Neural cell (in vitro differentiated cells): ENCODE data around the gene DNAAF1. TPM values are rescaled to one million over a fixed set of nuclear protein-coding genes. Genes with fewer than 3 reads are reported as not detected.

Source experiments
- H2AFZ ChIP-seq: fragments of 200-600, 300-800 bp; sonication (generic), shearing (Covaris generic); 2 replicates; pipeline ENCODE4 v1.6.0; 2014; ENCODE audit warnings: low read depth, mild to moderate bottlenecking, antibody characterized with exemption, low read length, moderate library complexity
- H3F3A ChIP-seq: fragments of 200-600 bp; shearing (Covaris generic); 2 replicates; pipeline ENCODE4 v1.6.1; 2016; ENCODE audit warnings: mild to moderate bottlenecking, moderate library complexity, mixed read lengths, antibody characterized with exemption, low read length; ENCODE audit not compliant: insufficient read depth, poor library complexity, severe bottlenecking
- H3K27ac ChIP-seq: fragments of 200-600, 300-800 bp; sonication (generic), shearing (Covaris generic); 2 replicates; pipeline ENCODE4 v1.5.1; 2014; ENCODE audit warnings: mild to moderate bottlenecking, low read length, moderate library complexity
- H3K27me3 ChIP-seq: fragments of 300-800, 200-600 bp; sonication (generic), shearing (Covaris generic); 2 replicates; pipeline ENCODE4 v1.6.0; 2014; ENCODE audit warnings: mild to moderate bottlenecking, low read depth, low read length, moderate library complexity; ENCODE audit not compliant: insufficient read depth
- H3K36me3 ChIP-seq: fragments of 300-800, 200-600 bp; sonication (generic), shearing (Covaris generic); 2 replicates; pipeline ENCODE4 v1.5.1; 2014; ENCODE audit warnings: mild to moderate bottlenecking, antibody characterized with exemption, low read length, moderate library complexity; ENCODE audit not compliant: insufficient read depth
- H3K4me2 ChIP-seq: fragments of 300-800, 200-600 bp; sonication (generic), shearing (Covaris generic); 2 replicates; pipeline ENCODE4 v1.6.0; 2014; ENCODE audit warnings: mild to moderate bottlenecking, low read length
- H3K4me3 ChIP-seq: fragments of 300-800, 200-600 bp; sonication (generic), shearing (Covaris generic); 2 replicates; pipeline ENCODE4 v1.5.1; 2014; ENCODE audit warnings: mild to moderate bottlenecking, low read length, moderate library complexity
- H3K79me2 ChIP-seq: fragments of 200-600 bp; shearing (Covaris generic); replicated peaks from 2 replicates; pipeline ENCODE4 v1.6.0; 2014; ENCODE audit warnings: mild to moderate bottlenecking, low read length, moderate library complexity; ENCODE audit not compliant: insufficient read depth
- H3K9ac ChIP-seq: fragments of 300-800, 200-600 bp; sonication (generic), shearing (Covaris generic); 2 replicates; pipeline ENCODE4 v1.6.1; 2016; ENCODE audit warnings: mild to moderate bottlenecking, low read length, mixed read lengths
- H3K9me2 ChIP-seq: fragments of 200-600 bp; shearing (Covaris generic); 2 replicates; pipeline ENCODE4 v1.6.1; 2016; ENCODE audit warnings: mild to moderate bottlenecking, low read length, mixed read lengths; ENCODE audit not compliant: insufficient read depth
- H3K9me3 ChIP-seq: fragments of 200-600, 300-800 bp; sonication (generic), shearing (Covaris generic); 2 replicates; pipeline ENCODE4 v1.6.1; 2016; ENCODE audit warnings: mild to moderate bottlenecking, mixed run types, low read length, moderate library complexity, mixed read lengths
- H4K20me1 ChIP-seq: fragments of 200-600 bp; shearing (Covaris generic); 2 replicates; pipeline ENCODE4 v1.6.1; 2016; ENCODE audit warnings: mild to moderate bottlenecking, mixed run types; ENCODE audit not compliant: insufficient read depth
- EP300 ChIP-seq: fragments of 450-650 bp; conservative IDR thresholded peaks from 2 replicates; pipeline ENCODE4 v1.6.1; 2014; ENCODE audit warnings: antibody characterized with exemption, mild to moderate bottlenecking, moderate library complexity; ENCODE audit not compliant: poor library complexity, severe bottlenecking
- EZH2 ChIP-seq: fragments of 200-600, 300-800 bp; shearing (Covaris generic), sonication (generic); IDR thresholded peaks from 2 replicates; pipeline ENCODE4 v1.6.1; 2014; ENCODE audit warnings: antibody characterized with exemption, low read length, borderline replicate concordance, mild to moderate bottlenecking; ENCODE audit not compliant: insufficient read depth, poor library complexity, severe bottlenecking
- MXI1 ChIP-seq: fragments of 450-650 bp; conservative IDR thresholded peaks from 2 replicates; pipeline ENCODE4 v1.6.1; 2014; ENCODE audit warnings: antibody characterized with exemption, mild to moderate bottlenecking; ENCODE audit not compliant: poor library complexity, severe bottlenecking
- POLR2AphosphoS5 ChIP-seq: IDR thresholded peaks from 2 replicates; pipeline ENCODE4 v1.6.1; 2012
- RAD21 ChIP-seq: fragments of 450-650 bp; conservative IDR thresholded peaks from 2 replicates; pipeline ENCODE4 v1.6.1; 2014; ENCODE audit warnings: antibody characterized with exemption, mild to moderate bottlenecking, moderate library complexity
- SMC3 ChIP-seq: fragments of 450-650 bp; conservative IDR thresholded peaks from 2 replicates; pipeline ENCODE4 v1.6.1; 2014; ENCODE audit warnings: antibody characterized with exemption, mild to moderate bottlenecking, moderate library complexity; ENCODE audit not compliant: poor library complexity
- TAF1 ChIP-seq: IDR thresholded peaks from 2 replicates; pipeline ENCODE4 v1.6.1; 2012; ENCODE audit warnings: low read depth
- polyA plus RNA-seq: library from polyadenylated mRNA; depleted of rRNA; stranded (reverse); fragments of >200 nt; gene quantifications from 2 replicates; pipeline ENCODE4 v1.2.3, GENCODE V29; 2014
- TF ChIP-seq, protein P1 (sequence below): IDR thresholded peaks from 2 replicates; pipeline ENCODE4 v1.6.1; 2012; ENCODE audit warnings: borderline replicate concordance
- TF ChIP-seq, protein P2 (sequence below): fragments of 450-650 bp; IDR thresholded peaks from 2 replicates; pipeline ENCODE4 v1.5.1; 2014; ENCODE audit warnings: antibody characterized with exemption, mild to moderate bottlenecking, moderate library complexity; ENCODE audit not compliant: poor library complexity, severe bottlenecking

Gene DNAAF1
- polyA plus RNA-seq, 1 donor from 2014 or later: 0.71 TPM

DNA sequence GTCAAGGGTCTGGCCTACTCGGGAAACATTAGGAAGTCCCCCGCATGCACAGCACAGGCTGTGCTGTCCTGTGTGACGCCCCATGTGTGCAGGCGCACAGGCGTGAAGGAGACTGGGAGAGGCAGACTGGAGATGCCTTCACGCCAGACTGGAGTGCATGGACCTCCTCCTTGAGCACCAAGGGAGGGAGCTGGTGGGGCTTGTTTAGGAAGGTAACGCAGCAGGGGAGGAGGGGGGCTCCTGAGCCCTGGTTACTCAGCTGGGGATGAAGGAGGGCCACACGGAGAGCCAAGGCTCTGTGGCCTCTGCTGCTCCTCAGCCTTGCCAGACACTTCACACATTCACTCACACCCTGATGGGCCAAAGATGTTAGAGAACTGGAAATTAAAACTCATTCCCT is 7.8 kb upstream of the DNAAF1 start:
- TF ChIP-seq POLR2AphosphoS5: no peak
- no peak for TF ChIP-seq RAD21
- no peak for TF ChIP-seq MXI1
- no peak for TF ChIP-seq EZH2
- TF ChIP-seq SMC3: no peak
- Histone ChIP-seq H3K36me3 (no peaks in the 10 kb centered on the region), H3K79me2 (peaks cover 76% of the 10 kb centered on the region)

DNA sequence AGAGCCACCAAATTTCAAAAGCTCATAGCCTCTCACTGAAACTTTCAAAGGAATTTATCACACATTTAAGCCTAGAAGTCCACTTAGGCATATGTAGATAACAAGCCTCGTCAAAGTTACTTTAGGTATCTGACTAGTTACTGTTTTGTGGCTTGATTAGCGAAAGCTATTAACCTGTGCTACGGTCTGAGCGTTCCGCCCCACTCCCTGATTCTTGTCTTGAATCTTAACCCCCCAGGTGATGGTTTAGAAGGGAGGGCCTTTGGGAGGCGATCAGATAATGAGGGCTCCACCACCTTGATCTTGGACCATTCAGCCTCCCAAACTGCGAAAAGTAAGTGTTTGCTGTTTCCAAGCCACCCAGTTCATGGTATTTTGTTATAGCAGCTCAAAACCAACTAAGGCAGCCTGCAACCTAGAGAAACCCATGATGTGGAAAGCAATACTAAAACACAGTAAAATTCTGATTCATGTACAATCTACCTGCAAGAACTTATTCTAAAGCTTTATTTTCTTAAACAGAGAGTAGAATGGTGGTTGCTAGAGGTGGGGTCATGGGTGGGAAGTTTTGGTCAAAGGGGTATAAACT is 7.2 kb upstream of the DNAAF1 start:
- no peak overlapping the region for H3K9ac ChIP-seq

More for the DNA sequence above, 7.8 kb upstream of the DNAAF1 start:
- Histone ChIP-seq H3K27me3 (no peaks in the 10 kb centered on the region), H3K4me3 (no peak overlapping the region), H4K20me1 (no peaks in the 10 kb centered on the region), H3K27ac (no peak overlapping the region), H3K9ac (no peak overlapping the region), H3K9me3 (no peaks in the 10 kb centered on the region), H3K4me2 (no peak overlapping the region), H3K9me2 (no peaks in the 10 kb centered on the region), H2AFZ (no peak overlapping the region), H3F3A (no peaks in the 10 kb centered on the region)

More for the DNA sequence above, 7.2 kb upstream of the DNAAF1 start:
- no peaks in the 10 kb centered on the region for H3K27me3 ChIP-seq
- H3K4me2 ChIP-seq: no peak overlapping the region
- peaks cover 2% of the 10 kb centered on the region for H3K36me3 ChIP-seq
- peaks cover 76% of the 10 kb centered on the region for H3K79me2 ChIP-seq
- H3K9me2 ChIP-seq: no peaks in the 10 kb centered on the region
- no peaks in the 10 kb centered on the region for H3K9me3 ChIP-seq
- H4K20me1 ChIP-seq: no peaks in the 10 kb centered on the region
- H3F3A ChIP-seq: no peaks in the 10 kb centered on the region
- TF ChIP-seq RAD21 (no peak), POLR2AphosphoS5 (no peak), EZH2 (no peak), MXI1 (no peak), EP300 (no peak), SMC3 (no peak), TAF1 (no peak)
- TF ChIP-seq, protein P1, sequence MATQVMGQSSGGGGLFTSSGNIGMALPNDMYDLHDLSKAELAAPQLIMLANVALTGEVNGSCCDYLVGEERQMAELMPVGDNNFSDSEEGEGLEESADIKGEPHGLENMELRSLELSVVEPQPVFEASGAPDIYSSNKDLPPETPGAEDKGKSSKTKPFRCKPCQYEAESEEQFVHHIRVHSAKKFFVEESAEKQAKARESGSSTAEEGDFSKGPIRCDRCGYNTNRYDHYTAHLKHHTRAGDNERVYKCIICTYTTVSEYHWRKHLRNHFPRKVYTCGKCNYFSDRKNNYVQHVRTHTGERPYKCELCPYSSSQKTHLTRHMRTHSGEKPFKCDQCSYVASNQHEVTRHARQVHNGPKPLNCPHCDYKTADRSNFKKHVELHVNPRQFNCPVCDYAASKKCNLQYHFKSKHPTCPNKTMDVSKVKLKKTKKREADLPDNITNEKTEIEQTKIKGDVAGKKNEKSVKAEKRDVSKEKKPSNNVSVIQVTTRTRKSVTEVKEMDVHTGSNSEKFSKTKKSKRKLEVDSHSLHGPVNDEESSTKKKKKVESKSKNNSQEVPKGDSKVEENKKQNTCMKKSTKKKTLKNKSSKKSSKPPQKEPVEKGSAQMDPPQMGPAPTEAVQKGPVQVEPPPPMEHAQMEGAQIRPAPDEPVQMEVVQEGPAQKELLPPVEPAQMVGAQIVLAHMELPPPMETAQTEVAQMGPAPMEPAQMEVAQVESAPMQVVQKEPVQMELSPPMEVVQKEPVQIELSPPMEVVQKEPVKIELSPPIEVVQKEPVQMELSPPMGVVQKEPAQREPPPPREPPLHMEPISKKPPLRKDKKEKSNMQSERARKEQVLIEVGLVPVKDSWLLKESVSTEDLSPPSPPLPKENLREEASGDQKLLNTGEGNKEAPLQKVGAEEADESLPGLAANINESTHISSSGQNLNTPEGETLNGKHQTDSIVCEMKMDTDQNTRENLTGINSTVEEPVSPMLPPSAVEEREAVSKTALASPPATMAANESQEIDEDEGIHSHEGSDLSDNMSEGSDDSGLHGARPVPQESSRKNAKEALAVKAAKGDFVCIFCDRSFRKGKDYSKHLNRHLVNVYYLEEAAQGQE: no peak
- TF ChIP-seq, protein P2, sequence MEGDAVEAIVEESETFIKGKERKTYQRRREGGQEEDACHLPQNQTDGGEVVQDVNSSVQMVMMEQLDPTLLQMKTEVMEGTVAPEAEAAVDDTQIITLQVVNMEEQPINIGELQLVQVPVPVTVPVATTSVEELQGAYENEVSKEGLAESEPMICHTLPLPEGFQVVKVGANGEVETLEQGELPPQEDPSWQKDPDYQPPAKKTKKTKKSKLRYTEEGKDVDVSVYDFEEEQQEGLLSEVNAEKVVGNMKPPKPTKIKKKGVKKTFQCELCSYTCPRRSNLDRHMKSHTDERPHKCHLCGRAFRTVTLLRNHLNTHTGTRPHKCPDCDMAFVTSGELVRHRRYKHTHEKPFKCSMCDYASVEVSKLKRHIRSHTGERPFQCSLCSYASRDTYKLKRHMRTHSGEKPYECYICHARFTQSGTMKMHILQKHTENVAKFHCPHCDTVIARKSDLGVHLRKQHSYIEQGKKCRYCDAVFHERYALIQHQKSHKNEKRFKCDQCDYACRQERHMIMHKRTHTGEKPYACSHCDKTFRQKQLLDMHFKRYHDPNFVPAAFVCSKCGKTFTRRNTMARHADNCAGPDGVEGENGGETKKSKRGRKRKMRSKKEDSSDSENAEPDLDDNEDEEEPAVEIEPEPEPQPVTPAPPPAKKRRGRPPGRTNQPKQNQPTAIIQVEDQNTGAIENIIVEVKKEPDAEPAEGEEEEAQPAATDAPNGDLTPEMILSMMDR: no peak
- no peak overlapping the region for H2AFZ ChIP-seq
- no peak overlapping the region for H3K4me3 ChIP-seq
- H3K27ac ChIP-seq: no peak overlapping the region
